SH-SY5Y (cell line): Measurements from ENCODE around the gene EGFR.

Experiments
- GATA2 ChIP-seq: IDR thresholded peaks from 2 replicates; pipeline ENCODE4 v1.6.1; 2011; ENCODE audit warnings: mild to moderate bottlenecking, low read depth, low read length
- GATA3 ChIP-seq: IDR thresholded peaks from 2 replicates; pipeline ENCODE4 v1.6.1; 2011; ENCODE audit warnings: low read depth, mild to moderate bottlenecking, low read length, moderate library complexity

DNA sequence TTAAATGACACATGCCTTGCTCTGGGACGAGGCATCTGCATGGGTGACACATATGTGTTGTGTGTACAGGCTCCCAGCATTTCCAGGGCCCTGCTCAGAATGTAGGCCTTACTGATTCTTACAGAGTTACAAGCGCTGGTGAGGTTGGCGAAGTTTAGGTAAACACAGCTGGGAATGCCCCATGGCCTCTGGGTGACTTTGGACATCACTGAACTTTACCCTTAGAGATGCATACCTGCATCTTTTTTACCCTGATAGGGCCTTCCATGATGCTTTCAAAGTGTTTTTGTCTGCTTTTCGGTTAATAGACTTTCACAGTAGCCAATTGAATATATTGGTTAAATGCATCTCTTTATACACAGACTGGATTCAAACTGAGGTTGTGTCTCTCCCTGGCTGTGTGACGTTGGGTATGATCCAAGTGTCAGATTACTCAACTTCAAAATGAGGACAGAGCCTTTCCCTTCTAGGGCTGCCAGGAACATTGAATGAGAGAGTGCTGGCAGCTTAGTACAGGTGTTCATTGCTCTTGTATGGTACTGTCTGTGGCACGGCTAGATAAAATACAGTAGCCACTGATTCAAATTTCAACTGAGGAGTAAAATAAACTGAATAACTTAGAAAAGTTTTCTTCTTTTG lies 29.5 kb downstream of the EGFR start:
- TF ChIP-seq GATA2 (no peak), GATA3 (no peak)
